GM10266 (cell line): ENCODE data around the gene ASPG.

Experiments
- DNase-seq: peaks from one replicate; pipeline ENCODE4 v3.0.0; 2012; ENCODE audit errors: extremely low spot score
- CTCF ChIP-seq: IDR thresholded peaks from 2 replicates; pipeline ENCODE4 v1.5.1; 2012; ENCODE audit warnings: mild to moderate bottlenecking, low read depth; ENCODE audit not compliant: control insufficient read depth, insufficient read depth; ENCODE audit errors: missing control alignments

ASPG gene

GRCh38 chr14:104099096-104100041 lies 13.9 kb downstream of the ASPG start:
- DNase-seq: no peak
- TF ChIP-seq CTCF: no peak

- DNase-seq: no peak
- no peak for TF ChIP-seq CTCF
These were observed 14.9 kb downstream of the ASPG start for GRCh38 chr14:104100171-104101085.

- TF ChIP-seq CTCF: no peak
- DNase-seq: no peak
These were observed 15.7 kb downstream of the ASPG start for GRCh38 chr14:104101086-104101621.

DNA sequence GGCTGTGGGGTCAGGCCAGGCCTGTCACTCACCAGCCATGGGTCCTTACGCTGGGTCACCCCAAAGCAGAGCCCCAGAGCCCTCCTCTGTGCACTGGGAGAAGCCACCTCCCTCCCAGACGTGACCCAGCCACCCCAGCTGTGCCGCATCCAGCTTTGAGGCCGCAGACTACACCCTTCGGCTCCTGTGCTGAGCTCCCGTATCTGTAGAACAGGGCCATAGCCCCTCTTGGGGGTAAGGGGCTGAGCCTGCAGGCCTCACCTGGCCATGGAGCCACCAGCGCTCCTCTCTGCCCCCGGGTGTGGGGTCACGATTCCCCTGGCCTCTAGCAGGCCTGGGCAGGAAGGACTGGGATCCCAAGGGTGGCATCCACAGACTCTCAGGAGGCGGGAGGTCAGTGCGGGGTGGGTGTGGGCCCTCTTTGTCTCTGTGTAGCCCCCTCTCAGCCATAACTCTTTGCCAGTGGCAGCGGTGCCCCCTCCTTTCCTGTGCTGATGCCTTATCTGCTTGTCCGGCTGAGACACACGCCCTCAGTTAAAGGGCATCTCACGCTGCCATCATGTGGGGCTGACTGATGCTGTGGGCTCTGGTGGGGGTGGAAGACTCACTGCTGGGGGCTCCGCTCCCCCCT lies 16.3 kb downstream of the ASPG start:
- TF ChIP-seq CTCF: no peak

GRCh38 chr14:104102282-104102914 lies 16.9 kb downstream of the ASPG start:
- no peak for TF ChIP-seq CTCF
- DNase-seq: no peak

More for the DNA sequence above, 16.3 kb downstream of the ASPG start:
- DNase-seq: no peak

DNA sequence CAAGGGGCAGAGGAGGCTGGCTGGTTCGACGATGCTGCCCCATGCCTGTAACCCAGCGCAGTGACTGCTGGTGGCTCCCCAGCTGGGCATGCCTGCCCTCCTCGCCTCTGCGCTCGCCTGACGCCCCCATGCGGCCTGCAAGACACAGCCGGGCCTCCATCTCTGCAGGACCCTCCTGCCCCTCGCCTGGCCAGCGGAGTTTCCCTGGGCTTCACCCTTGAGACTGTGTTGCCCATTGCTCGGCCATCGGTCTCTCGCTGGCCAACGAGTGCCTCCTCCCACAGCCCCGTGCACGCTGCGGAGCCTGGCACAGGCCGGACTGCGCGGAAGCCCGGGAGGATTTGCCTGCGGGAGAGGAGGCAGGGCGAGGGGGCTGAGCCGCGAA lies 17.6 kb downstream of the ASPG start:
- no peak for DNase-seq

More for the DNA sequence above, 17.6 kb downstream of the ASPG start:
- TF ChIP-seq CTCF: no peak
